ENCODE measurements around the gene ARL15. TPM values are rescaled to one million over a fixed set of nuclear protein-coding genes. Genes with fewer than 3 reads are reported as not detected.

Gene ARL15
- polyA plus RNA-seq, 3 donors from 2014 or later = 15.0 to 20.3 (median 16.2) TPM

- H3K4me3 Mint-ChIP-seq = no peak overlapping the region
Measured at GRCh38 chr5:53924392-53924791, 386.0 kb downstream of the ARL15 start.

GRCh38 chr5:53923961-53924360 lies 386.4 kb downstream of the ARL15 start:
- H3K36me3 Mint-ChIP-seq = peaks cover 0 to 10% (median 8%) of the 10 kb centered on the region in 3 donors
- DNase-seq = no peak
- H3K27me3 Mint-ChIP-seq (ENCODE audit: low read depth in 3 of 3) = peaks cover 0 to 4% (median 1%) of the 10 kb centered on the region in 3 donors
- no peaks in the 10 kb centered on the region for H3K9me3 Mint-ChIP-seq
- H3K4me3 Mint-ChIP-seq = no peak overlapping the region
- H3K4me1 Mint-ChIP-seq = peaks cover 0 to 2% of the 10 kb centered on the region in 2 donors
- H3K27ac Mint-ChIP-seq = no peak overlapping the region

More at GRCh38 chr5:53924392-53924791, 386.0 kb downstream of the ARL15 start:
- Mint-ChIP-seq H3K36me3 (peaks cover 0 to 10% (median 8%) of the 10 kb centered on the region in 3 donors), H3K27ac (no peak overlapping the region), H3K27me3 (ENCODE audit: low read depth in 3 of 3) (peaks cover 0 to 4% (median 1%) of the 10 kb centered on the region in 3 donors), H3K4me1 (peaks cover 0 to 2% of the 10 kb centered on the region in 2 donors), H3K9me3 (no peaks in the 10 kb centered on the region)
- no peak for DNase-seq

GRCh38 chr5:53922508-53923498 lies 387.6 kb downstream of the ARL15 start:
- H3K4me3 Mint-ChIP-seq = no peak overlapping the region
- H3K9me3 Mint-ChIP-seq = no peaks in the 10 kb centered on the region
- peak overlapping the region in 2 of 6 donors; percentile 17 to 57 for H3K27ac Mint-ChIP-seq
- no peak for DNase-seq
- no peaks in the 10 kb centered on the region for H3K4me1 Mint-ChIP-seq
- peaks cover 0 to 4% (median 1%) of the 10 kb centered on the region in 3 donors for H3K27me3 Mint-ChIP-seq (ENCODE audit: low read depth in 3 of 3)
- peaks cover 0 to 10% (median 8%) of the 10 kb centered on the region in 3 donors for H3K36me3 Mint-ChIP-seq

- H3K4me3 Mint-ChIP-seq = no peak overlapping the region
- H3K4me1 Mint-ChIP-seq = no peaks in the 10 kb centered on the region
- no peak overlapping the region for H3K27ac Mint-ChIP-seq
- H3K9me3 Mint-ChIP-seq = no peaks in the 10 kb centered on the region
- peaks cover 0 to 10% (median 8%) of the 10 kb centered on the region in 3 donors for H3K36me3 Mint-ChIP-seq
- H3K27me3 Mint-ChIP-seq (ENCODE audit: low read depth in 3 of 3) = peaks cover 0 to 4% (median 0%) of the 10 kb centered on the region in 3 donors
- no peak for DNase-seq
Measured at GRCh38 chr5:53917826-53918225, 392.5 kb downstream of the ARL15 start.

- H3K36me3 Mint-ChIP-seq = peaks cover 0 to 5% (median 4%) of the 10 kb centered on the region in 3 donors
- peaks cover 0 to 4% (median 0%) of the 10 kb centered on the region in 3 donors for H3K27me3 Mint-ChIP-seq (ENCODE audit: low read depth in 3 of 3)
- no peak for DNase-seq
- no peak overlapping the region for H3K4me3 Mint-ChIP-seq
- no peak overlapping the region for H3K27ac Mint-ChIP-seq
- H3K4me1 Mint-ChIP-seq = no peaks in the 10 kb centered on the region
- no peaks in the 10 kb centered on the region for H3K9me3 Mint-ChIP-seq
Measured at GRCh38 chr5:53917095-53917494, 393.3 kb downstream of the ARL15 start.

GRCh38 chr5:53915120-53915519 lies 395.3 kb downstream of the ARL15 start:
- Mint-ChIP-seq H3K9me3 (no peaks in the 10 kb centered on the region), H3K27ac (no peak overlapping the region), H3K27me3 (ENCODE audit: low read depth in 3 of 3) (peaks cover 0 to 4% (median 0%) of the 10 kb centered on the region in 3 donors), H3K4me1 (no peaks in the 10 kb centered on the region), H3K36me3 (peaks cover 0 to 4% (median 0%) of the 10 kb centered on the region in 3 donors), H3K4me3 (no peak overlapping the region)
- no peak for DNase-seq

GRCh38 chr5:53913941-53914340 lies 396.4 kb downstream of the ARL15 start:
- Mint-ChIP-seq H3K4me1 (no peaks in the 10 kb centered on the region), H3K4me3 (no peak overlapping the region), H3K27ac (no peak overlapping the region), H3K36me3 (peaks cover 0 to 4% (median 0%) of the 10 kb centered on the region in 3 donors), H3K9me3 (no peaks in the 10 kb centered on the region), H3K27me3 (ENCODE audit: low read depth in 3 of 3) (peaks cover 0 to 4% (median 0%) of the 10 kb centered on the region in 3 donors)
- DNase-seq = no peak

- Mint-ChIP-seq H3K4me1 (no peaks in the 10 kb centered on the region), H3K27ac (no peak overlapping the region), H3K36me3 (peaks cover 0 to 7% (median 0%) of the 10 kb centered on the region in 3 donors), H3K4me3 (no peak overlapping the region), H3K9me3 (no peaks in the 10 kb centered on the region), H3K27me3 (ENCODE audit: low read depth in 3 of 3) (no peaks in the 10 kb centered on the region)
- DNase-seq = no peak
Measured at GRCh38 chr5:53908757-53909156, 401.6 kb downstream of the ARL15 start.

GRCh38 chr5:53907827-53908226 lies 402.5 kb downstream of the ARL15 start:
- Mint-ChIP-seq H3K27ac (no peak overlapping the region), H3K4me3 (no peak overlapping the region), H3K9me3 (no peaks in the 10 kb centered on the region), H3K4me1 (no peaks in the 10 kb centered on the region), H3K36me3 (peaks cover 0 to 7% (median 0%) of the 10 kb centered on the region in 3 donors), H3K27me3 (ENCODE audit: low read depth in 3 of 3) (no peaks in the 10 kb centered on the region)
- DNase-seq = no peak

GRCh38 chr5:53906736-53907135 lies 403.6 kb downstream of the ARL15 start:
- DNase-seq = no peak
- Mint-ChIP-seq H3K27ac (no peak overlapping the region), H3K36me3 (peaks cover 0 to 3% (median 0%) of the 10 kb centered on the region in 3 donors), H3K4me1 (no peaks in the 10 kb centered on the region), H3K4me3 (no peak overlapping the region), H3K9me3 (no peaks in the 10 kb centered on the region), H3K27me3 (ENCODE audit: low read depth in 3 of 3) (peaks cover 0 to 1% (median 0%) of the 10 kb centered on the region in 3 donors)

- H3K27ac Mint-ChIP-seq = no peak overlapping the region
- H3K9me3 Mint-ChIP-seq = no peaks in the 10 kb centered on the region
- DNase-seq = no peak
- no peaks in the 10 kb centered on the region for H3K4me1 Mint-ChIP-seq
- peaks cover 0 to 5% (median 5%) of the 10 kb centered on the region in 3 donors for H3K36me3 Mint-ChIP-seq
- peaks cover 0 to 1% (median 0%) of the 10 kb centered on the region in 3 donors for H3K27me3 Mint-ChIP-seq (ENCODE audit: low read depth in 3 of 3)
- no peak overlapping the region for H3K4me3 Mint-ChIP-seq
Measured at GRCh38 chr5:53902296-53902907, 408.0 kb downstream of the ARL15 start.

- Mint-ChIP-seq H3K4me3 (no peak overlapping the region), H3K9me3 (no peaks in the 10 kb centered on the region), H3K27ac (no peak overlapping the region), H3K4me1 (peaks cover 0 to 9% of the 10 kb centered on the region in 2 donors), H3K36me3 (peaks cover 0 to 5% (median 5%) of the 10 kb centered on the region in 3 donors), H3K27me3 (ENCODE audit: low read depth in 3 of 3) (peaks cover 0 to 1% (median 0%) of the 10 kb centered on the region in 3 donors)
- no peak for DNase-seq
Measured at GRCh38 chr5:53900677-53901076, 409.7 kb downstream of the ARL15 start.

GRCh38 chr5:53895091-53895683 lies 415.2 kb downstream of the ARL15 start:
- Mint-ChIP-seq H3K36me3 (peaks cover 3 to 9% (median 5%) of the 10 kb centered on the region in 3 donors), H3K4me3 (no peak overlapping the region), H3K9me3 (no peaks in the 10 kb centered on the region), H3K27ac (peak overlapping the region in 4 of 6 donors; percentile 8 to 68 (median 38)), H3K4me1 (peaks cover 5 to 23% of the 10 kb centered on the region in 2 donors), H3K27me3 (ENCODE audit: low read depth in 3 of 3) (peaks cover 0 to 2% (median 0%) of the 10 kb centered on the region in 3 donors)
- DNase-seq = peak in 1 of 3 donors; percentile 7

Data from immature natural killer cell (primary cell).